ENCODE data around the gene TMEM178A.

DNA sequence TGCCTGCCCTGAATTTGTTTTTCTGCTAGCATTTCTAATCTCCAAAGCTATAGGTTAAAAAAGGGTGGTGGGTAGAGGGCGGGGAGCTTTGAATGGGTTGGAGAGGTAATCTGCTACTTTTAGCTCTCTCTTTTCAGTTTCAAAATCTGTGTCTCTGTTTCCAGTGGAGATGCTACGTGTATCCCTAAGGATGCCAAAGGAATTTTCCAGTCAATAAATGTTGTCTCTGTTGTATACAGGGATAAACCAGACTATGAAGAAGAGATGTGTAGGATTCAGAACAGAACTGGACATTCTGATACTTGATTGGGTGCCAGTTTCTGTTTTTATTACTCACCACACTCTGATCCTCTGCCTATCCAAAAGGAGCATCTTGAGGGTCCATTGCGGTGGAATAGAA, 50.1 kb downstream of the TMEM178A start:
- TF ChIP-seq, protein P1, sequence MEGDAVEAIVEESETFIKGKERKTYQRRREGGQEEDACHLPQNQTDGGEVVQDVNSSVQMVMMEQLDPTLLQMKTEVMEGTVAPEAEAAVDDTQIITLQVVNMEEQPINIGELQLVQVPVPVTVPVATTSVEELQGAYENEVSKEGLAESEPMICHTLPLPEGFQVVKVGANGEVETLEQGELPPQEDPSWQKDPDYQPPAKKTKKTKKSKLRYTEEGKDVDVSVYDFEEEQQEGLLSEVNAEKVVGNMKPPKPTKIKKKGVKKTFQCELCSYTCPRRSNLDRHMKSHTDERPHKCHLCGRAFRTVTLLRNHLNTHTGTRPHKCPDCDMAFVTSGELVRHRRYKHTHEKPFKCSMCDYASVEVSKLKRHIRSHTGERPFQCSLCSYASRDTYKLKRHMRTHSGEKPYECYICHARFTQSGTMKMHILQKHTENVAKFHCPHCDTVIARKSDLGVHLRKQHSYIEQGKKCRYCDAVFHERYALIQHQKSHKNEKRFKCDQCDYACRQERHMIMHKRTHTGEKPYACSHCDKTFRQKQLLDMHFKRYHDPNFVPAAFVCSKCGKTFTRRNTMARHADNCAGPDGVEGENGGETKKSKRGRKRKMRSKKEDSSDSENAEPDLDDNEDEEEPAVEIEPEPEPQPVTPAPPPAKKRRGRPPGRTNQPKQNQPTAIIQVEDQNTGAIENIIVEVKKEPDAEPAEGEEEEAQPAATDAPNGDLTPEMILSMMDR (IDR thresholded peaks at IDR 0.05): no peak
- TF ChIP-seq POLR2A (IDR thresholded peaks at IDR 0.05): no peak
